ENCODE data around the gene HPCAL1.

DNA sequence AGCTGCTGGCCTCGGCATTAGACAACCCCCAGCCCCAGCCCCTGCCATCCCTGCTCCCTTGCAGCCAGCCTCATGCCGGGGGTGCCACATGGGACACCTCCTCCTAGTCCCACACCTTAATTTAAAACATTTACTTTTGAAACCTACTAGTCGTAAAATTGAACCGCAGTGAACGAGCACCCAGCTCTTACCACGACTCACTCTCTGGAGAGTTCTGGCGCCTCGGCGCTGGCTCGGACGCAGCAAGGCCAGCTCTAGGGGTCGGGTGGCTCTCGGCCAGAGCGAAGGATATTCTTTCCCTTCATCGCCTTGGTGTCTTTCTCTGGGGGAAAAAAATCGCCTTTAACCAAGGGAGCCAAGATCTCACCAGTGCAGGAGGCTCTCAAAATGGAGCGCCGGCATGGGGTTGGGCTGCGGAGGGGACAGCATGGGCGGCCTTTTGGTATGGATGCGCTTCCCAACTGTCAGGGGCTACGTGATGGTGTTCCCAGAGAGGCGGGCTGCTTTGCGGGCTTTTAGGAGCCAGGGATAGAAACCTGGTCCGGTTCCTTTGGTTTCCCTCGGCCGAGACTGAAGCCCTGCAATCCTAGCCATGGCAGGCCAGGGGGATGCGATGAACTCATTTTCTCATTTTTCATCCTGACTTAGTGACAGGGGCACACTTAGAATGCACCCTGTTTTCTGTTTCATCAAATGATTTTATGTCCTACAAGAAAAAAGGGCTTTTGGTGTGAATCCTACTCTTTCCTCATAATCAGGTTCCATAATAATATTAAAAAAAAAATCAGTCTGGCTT, 2.0 kb downstream of the HPCAL1 start:
- TF ChIP-seq, protein P1, sequence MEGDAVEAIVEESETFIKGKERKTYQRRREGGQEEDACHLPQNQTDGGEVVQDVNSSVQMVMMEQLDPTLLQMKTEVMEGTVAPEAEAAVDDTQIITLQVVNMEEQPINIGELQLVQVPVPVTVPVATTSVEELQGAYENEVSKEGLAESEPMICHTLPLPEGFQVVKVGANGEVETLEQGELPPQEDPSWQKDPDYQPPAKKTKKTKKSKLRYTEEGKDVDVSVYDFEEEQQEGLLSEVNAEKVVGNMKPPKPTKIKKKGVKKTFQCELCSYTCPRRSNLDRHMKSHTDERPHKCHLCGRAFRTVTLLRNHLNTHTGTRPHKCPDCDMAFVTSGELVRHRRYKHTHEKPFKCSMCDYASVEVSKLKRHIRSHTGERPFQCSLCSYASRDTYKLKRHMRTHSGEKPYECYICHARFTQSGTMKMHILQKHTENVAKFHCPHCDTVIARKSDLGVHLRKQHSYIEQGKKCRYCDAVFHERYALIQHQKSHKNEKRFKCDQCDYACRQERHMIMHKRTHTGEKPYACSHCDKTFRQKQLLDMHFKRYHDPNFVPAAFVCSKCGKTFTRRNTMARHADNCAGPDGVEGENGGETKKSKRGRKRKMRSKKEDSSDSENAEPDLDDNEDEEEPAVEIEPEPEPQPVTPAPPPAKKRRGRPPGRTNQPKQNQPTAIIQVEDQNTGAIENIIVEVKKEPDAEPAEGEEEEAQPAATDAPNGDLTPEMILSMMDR (IDR thresholded peaks at IDR 0.05; ENCODE audit: insufficient read depth, low read depth, low read length) = no peak
- no peak for TF ChIP-seq EZH2 (IDR thresholded peaks at IDR 0.05; ENCODE audit: insufficient read depth, low read length)
